ENCODE data around the gene DRG2. TPM values are rescaled to one million over a fixed set of nuclear protein-coding genes. Genes with fewer than 3 reads are reported as not detected.

Gene DRG2
- total RNA-seq, 6 experiments from 2014 or later: 30.6 to 38.1 (median 33.7) TPM

DNA sequence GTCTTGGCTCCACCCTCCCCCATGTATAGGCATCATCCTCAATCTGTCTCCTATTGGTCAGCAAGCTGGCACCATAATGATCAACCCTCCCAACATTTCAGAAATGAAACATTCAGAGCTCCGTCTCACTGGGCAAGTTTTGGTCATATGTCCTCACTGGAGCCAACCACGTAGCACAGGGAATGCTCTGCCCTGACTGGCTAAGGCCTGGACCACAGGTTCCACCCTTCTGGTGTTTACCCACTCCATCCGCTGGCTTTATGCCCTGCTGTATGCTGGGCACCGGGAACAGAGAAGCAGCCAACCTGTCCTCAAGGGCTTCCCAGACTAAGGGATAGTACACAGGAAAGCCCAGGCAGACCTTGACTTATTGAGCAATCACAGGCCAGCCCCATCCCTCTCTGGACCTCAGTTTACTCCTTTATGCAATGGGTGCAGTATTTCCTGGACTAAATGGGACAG, 41.3 kb downstream of the DRG2 start:
- TF ChIP-seq, protein P1, sequence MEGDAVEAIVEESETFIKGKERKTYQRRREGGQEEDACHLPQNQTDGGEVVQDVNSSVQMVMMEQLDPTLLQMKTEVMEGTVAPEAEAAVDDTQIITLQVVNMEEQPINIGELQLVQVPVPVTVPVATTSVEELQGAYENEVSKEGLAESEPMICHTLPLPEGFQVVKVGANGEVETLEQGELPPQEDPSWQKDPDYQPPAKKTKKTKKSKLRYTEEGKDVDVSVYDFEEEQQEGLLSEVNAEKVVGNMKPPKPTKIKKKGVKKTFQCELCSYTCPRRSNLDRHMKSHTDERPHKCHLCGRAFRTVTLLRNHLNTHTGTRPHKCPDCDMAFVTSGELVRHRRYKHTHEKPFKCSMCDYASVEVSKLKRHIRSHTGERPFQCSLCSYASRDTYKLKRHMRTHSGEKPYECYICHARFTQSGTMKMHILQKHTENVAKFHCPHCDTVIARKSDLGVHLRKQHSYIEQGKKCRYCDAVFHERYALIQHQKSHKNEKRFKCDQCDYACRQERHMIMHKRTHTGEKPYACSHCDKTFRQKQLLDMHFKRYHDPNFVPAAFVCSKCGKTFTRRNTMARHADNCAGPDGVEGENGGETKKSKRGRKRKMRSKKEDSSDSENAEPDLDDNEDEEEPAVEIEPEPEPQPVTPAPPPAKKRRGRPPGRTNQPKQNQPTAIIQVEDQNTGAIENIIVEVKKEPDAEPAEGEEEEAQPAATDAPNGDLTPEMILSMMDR (IDR thresholded peaks at IDR 0.05): no peak
- peak; percentile 86 for DNase-seq
- H3K9me3 Mint-ChIP-seq: no peaks in the 10 kb centered on the region
- H3K27me3 Mint-ChIP-seq (ENCODE audit: insufficient read depth): peaks cover 15% of the 10 kb centered on the region
- H3K27ac Mint-ChIP-seq: no peak overlapping the region
- no peak overlapping the region; the same call in 1 of the 2 replicates for H3K4me3 Mint-ChIP-seq
- H3K4me1 Mint-ChIP-seq (ENCODE audit: low read depth): peaks cover 7% of the 10 kb centered on the region; the same call in 1 of the 2 replicates
- no peaks in the 10 kb centered on the region for H3K36me3 Mint-ChIP-seq (ENCODE audit: low read depth)

DNA sequence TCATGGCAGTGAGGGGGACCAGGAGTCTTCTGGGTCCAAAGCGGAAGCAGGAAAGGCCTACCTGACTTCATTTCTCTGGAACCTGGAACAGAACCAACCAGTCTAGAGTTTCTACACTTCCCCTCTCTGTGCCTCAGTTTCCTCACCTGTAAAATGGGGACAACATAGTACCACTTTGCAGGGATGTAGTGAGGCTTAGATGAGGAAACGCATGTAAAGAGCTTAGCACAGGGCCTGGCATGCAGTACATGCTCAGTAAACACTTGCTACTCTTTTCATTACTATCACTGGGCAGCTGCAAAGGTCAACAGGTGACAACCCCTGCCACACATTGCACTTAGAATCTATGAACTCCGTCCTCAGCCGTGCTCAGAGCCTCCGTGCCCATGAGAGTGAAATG, 45.0 kb downstream of the DRG2 start:
- Mint-ChIP-seq H3K27me3 (ENCODE audit: insufficient read depth) (peaks cover 16% of the 10 kb centered on the region), H3K4me1 (ENCODE audit: low read depth) (peaks cover 7% of the 10 kb centered on the region; the same call in 1 of the 2 replicates), H3K9me3 (no peaks in the 10 kb centered on the region), H3K36me3 (ENCODE audit: low read depth) (no peaks in the 10 kb centered on the region), H3K4me3 (no peak overlapping the region), H3K27ac (no peak overlapping the region)
- TF ChIP-seq, protein P1 (IDR thresholded peaks at IDR 0.05): no peak
- no peak for DNase-seq

DNA sequence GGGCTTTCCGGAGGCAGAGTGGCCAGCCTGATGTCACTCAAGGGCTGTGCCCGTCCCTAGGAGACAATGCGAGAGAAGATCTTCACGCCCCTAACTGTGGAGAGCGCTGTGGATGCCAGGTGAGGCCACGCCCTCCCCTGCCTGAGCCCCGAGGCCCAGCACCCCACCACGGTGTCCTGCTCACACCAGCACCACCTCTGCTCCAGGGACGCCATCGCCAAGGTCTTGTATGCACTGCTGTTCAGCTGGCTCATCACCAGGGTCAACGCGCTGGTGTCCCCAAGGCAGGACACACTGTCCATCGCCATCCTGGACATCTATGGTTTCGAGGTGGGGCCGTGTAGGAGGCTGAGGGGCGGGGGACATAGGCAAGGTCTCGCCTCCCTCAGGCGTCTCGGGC, 48.6 kb downstream of the DRG2 start:
- DNase-seq: no peak
- Mint-ChIP-seq H3K4me1 (ENCODE audit: low read depth) (no peaks in the 10 kb centered on the region), H3K4me3 (no peak overlapping the region), H3K27ac (no peak overlapping the region), H3K9me3 (no peaks in the 10 kb centered on the region), H3K36me3 (ENCODE audit: low read depth) (no peaks in the 10 kb centered on the region), H3K27me3 (ENCODE audit: insufficient read depth) (peaks cover 13% of the 10 kb centered on the region)
- TF ChIP-seq, protein P1 (IDR thresholded peaks at IDR 0.05): no peak

DNA sequence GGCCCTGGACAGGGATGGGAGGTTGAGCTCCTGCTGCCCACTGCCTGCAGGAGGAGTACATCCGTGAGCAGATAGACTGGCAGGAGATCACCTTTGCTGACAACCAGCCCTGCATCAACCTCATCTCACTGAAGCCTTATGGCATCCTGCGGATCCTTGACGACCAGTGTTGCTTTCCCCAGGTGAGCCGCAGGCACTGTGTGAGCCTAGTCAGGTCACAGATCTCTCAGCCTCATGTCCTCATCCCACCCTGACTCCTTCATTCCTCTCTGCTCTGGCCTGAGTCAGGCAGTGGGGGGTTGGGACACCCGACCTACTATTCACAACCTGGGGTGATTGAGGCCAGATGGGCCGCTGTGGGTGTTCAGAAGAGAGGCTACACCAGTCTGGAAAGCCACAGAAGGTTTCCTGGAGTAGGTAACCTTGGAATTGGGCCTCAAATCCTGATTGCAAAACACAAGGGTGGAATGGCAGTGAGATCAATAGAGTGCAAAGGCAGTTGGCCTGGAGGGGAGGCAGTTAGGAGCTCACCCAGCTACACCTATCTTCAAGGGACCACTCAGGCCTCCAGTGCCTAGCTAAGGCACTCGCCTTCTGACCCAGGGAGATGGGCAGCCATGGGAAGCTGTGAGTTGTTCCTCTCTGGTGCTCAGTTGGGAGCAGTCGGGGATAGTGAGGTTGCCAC, 50.5 kb downstream of the DRG2 start:
- TF ChIP-seq, protein P1 (IDR thresholded peaks at IDR 0.05): no peak
- no peak for DNase-seq
- Mint-ChIP-seq H3K27me3 (ENCODE audit: insufficient read depth) (peaks cover 10% of the 10 kb centered on the region), H3K27ac (no peak overlapping the region), H3K4me1 (ENCODE audit: low read depth) (no peaks in the 10 kb centered on the region), H3K36me3 (ENCODE audit: low read depth) (no peaks in the 10 kb centered on the region), H3K9me3 (no peaks in the 10 kb centered on the region), H3K4me3 (no peak overlapping the region)

GRCh38 chr17:18139092-18139491, 51.3 kb downstream of the DRG2 start:
- H3K36me3 Mint-ChIP-seq (ENCODE audit: low read depth): no peaks in the 10 kb centered on the region
- no peaks in the 10 kb centered on the region for H3K4me1 Mint-ChIP-seq (ENCODE audit: low read depth)

More at GRCh38 chr17:18139092-18139491, 51.3 kb downstream of the DRG2 start:
- TF ChIP-seq, protein P1 (IDR thresholded peaks at IDR 0.05): no peak
- no peak for DNase-seq
- H3K4me3 Mint-ChIP-seq: no peak overlapping the region
- peaks cover 14% of the 10 kb centered on the region for H3K27me3 Mint-ChIP-seq (ENCODE audit: insufficient read depth)
- no peak overlapping the region for H3K27ac Mint-ChIP-seq
- no peaks in the 10 kb centered on the region for H3K9me3 Mint-ChIP-seq

All from HFFc6 (cell line).